ENCODE results near the gene TTC19. TPM values are rescaled to one million over a fixed set of nuclear protein-coding genes. Genes with fewer than 3 reads are reported as not detected.

TTC19 gene, protein sequence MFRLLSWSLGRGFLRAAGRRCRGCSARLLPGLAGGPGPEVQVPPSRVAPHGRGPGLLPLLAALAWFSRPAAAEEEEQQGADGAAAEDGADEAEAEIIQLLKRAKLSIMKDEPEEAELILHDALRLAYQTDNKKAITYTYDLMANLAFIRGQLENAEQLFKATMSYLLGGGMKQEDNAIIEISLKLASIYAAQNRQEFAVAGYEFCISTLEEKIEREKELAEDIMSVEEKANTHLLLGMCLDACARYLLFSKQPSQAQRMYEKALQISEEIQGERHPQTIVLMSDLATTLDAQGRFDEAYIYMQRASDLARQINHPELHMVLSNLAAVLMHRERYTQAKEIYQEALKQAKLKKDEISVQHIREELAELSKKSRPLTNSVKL
- 100 to 1,000 TPM in 1 of 9 donors, 10 to 100 TPM in 8; 46.0 to 152 (median 52.2) TPM for total RNA-seq
- 10 to 100 TPM; 20.6 to 62.3 (median 21.5) TPM for polyA plus RNA-seq
- long read RNA-seq, donor 1, transcript TTC19-201 (10 exons, 3,002 nt), result major isoform, 15 of 20 reads
- long read RNA-seq, donor 1, partial matches to known transcripts, result 0 of 20 reads
- long read RNA-seq, donor 1, other reads (novel, unspliced or antisense), result 0 of 20 reads
- long read RNA-seq, donor 2, transcript TTC19-201 (10 exons, 3,002 nt), result major isoform, 8 of 12 reads
- long read RNA-seq, donor 2, partial matches to known transcripts, result 0 of 12 reads
- long read RNA-seq, donor 2, other reads (novel, unspliced or antisense), result 0 of 12 reads
- long read RNA-seq, donor 3, transcript TTC19-201 (10 exons, 3,002 nt), result major isoform, 9 of 12 reads
- long read RNA-seq, donor 3, partial matches to known transcripts, result 0 of 12 reads
- long read RNA-seq, donor 3, other reads (novel, unspliced or antisense), result 0 of 12 reads
- long read RNA-seq, donor 4, partial matches to known transcripts, result 1 of 8 reads
- long read RNA-seq, donor 4, other reads (novel, unspliced or antisense), result 7 of 8 reads
- long read RNA-seq, donor 5, transcript TTC19-206 (10 exons, 2,591 nt), result minor isoform, 5 of 127 reads
- long read RNA-seq, donor 5, transcript TTC19-201 (10 exons, 3,002 nt), result major isoform, 109 of 127 reads
- long read RNA-seq, donor 5, partial matches to known transcripts, result 8 of 127 reads
- long read RNA-seq, donor 5, other reads (novel, unspliced or antisense), result 5 of 127 reads
- long read RNA-seq, donor 6, partial matches to known transcripts, result 0 of 6 reads
- long read RNA-seq, donor 6, other reads (novel, unspliced or antisense), result 5 of 6 reads
- long read RNA-seq, donor 7, partial matches to known transcripts, result 0 of 6 reads
- long read RNA-seq, donor 7, other reads (novel, unspliced or antisense), result 0 of 6 reads
- long read RNA-seq, donor 8, transcript TTC19-201 (10 exons, 3,002 nt), result major isoform, 15 of 130 reads
- long read RNA-seq, donor 8, partial matches to known transcripts, result 112 of 130 reads
- long read RNA-seq, donor 8, other reads (novel, unspliced or antisense), result 0 of 130 reads
- long read RNA-seq, donor 9, transcript TTC19-201 (10 exons, 3,002 nt), result major isoform, 8 of 67 reads
- long read RNA-seq, donor 9, partial matches to known transcripts, result 56 of 67 reads
- long read RNA-seq, donor 9, other reads (novel, unspliced or antisense), result 0 of 67 reads
- long read RNA-seq, donor 10, transcript TTC19-201 (10 exons, 3,002 nt), result major isoform, 6 of 6 reads
- long read RNA-seq, donor 10, partial matches to known transcripts, result 0 of 6 reads
- long read RNA-seq, donor 10, other reads (novel, unspliced or antisense), result 0 of 6 reads

DNA sequence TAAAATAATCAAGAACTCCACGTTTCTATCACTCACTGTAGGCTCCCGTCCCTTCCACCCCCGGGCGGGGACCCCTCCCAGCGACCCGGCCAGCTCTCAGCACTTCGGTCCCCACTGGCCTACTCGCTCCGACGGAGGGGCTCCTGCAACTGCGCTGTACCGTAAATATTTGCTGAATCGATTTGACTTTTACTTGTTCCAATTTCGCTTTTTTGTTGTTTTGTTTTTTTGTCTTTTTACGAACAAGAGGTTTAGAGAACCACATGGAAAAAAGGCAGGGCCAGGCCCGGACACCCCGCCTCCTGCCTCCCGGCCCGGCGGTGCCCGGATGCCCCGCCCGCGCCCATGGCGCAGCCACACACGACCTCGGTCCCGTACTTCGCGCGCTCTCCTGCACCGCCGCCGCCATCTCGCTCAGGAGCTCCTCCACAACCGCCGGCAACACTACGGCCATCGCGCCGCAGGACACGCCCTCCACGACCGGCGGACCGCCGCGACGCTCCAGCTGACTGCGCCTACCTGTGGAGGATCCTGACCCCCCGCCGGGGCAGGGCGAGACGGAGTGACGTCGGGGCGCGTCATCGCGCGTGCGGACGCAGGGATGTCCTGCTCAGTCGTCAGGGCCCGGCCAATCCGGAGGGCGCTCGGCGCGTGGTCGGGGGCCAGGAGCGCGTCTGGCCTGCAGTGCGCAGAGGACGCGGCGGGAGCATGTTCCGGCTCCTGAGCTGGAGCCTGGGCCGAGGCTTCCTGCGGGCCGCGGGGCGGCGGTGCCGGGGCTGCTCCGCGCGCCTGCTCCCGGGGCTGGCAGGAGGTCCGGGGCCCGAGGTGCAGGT, at the start of gene TTC19, which contains the start of gene ZSWIM7:
TSS of gene TTC19 (plus strand) at position 684 of the 833 bp plus-strand sequence. CDS start at position 709, 25 bp downstream.
TSS of gene ZSWIM7 (minus strand) at position 564 of the 833 bp plus-strand sequence. CDS start at position 454, 110 bp downstream.
- peaks cover 0 to 29% of the 10 kb centered on the region in 2 donors for H3K36me3 ChIP-seq (replicated peaks in 1 of 2)
- intact Hi-C loops (cut with DNase I), result loop anchor here in 1 of 2 donors (10.0 kb wide), 2 partner anchors 55 to 175 kb away; partner anchors contain the start of gene ADORA2B
- 0 to 1% (median 1%) methylated on average over 39 to 91 of the region's 91 CpGs for WGBS, 4 donors

DNA sequence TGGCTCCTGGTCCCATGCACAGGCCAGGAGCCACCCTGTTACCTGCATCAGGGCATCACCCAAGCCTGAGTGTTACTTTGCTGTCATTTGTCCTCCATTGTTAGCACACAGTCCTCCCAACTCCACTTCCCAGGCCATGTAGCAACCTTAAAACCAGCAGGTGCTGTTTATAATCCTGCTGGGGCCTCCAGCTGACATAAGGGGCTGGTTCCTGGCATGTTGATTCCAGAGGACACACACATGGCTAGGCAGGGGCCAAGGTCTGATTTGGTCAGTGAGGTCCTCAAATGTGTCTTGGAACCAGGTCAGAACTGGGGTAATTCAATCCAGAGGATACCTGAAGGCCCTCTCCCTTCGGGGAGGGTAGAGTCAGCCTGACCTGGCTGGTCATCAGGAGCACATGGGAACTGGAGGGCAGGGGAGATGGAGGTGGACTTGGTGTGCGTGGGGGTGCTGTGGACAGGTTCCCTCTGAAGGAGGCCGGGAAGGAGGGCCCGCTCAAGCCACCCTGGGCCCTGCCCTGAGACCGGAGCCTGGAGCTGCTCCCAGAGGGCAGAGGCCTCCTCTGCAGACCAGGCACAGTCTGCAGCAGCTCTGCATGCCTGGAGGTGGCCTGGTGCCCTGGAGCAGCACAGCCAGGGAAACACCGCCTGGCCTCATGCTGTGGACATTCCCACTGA, 48.1 kb upstream of the TTC19 start:
- no peak for TF ChIP-seq POLR2A (IDR thresholded peaks at IDR 0.05)
- TF ChIP-seq, protein P1, sequence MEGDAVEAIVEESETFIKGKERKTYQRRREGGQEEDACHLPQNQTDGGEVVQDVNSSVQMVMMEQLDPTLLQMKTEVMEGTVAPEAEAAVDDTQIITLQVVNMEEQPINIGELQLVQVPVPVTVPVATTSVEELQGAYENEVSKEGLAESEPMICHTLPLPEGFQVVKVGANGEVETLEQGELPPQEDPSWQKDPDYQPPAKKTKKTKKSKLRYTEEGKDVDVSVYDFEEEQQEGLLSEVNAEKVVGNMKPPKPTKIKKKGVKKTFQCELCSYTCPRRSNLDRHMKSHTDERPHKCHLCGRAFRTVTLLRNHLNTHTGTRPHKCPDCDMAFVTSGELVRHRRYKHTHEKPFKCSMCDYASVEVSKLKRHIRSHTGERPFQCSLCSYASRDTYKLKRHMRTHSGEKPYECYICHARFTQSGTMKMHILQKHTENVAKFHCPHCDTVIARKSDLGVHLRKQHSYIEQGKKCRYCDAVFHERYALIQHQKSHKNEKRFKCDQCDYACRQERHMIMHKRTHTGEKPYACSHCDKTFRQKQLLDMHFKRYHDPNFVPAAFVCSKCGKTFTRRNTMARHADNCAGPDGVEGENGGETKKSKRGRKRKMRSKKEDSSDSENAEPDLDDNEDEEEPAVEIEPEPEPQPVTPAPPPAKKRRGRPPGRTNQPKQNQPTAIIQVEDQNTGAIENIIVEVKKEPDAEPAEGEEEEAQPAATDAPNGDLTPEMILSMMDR (IDR thresholded peaks at IDR 0.05), result no peak
- Histone ChIP-seq H3K36me3 (replicated peaks in 1 of 2) (no peaks in the 10 kb centered on the region), H3K4me1 (replicated peaks in 1 of 2) (no peaks in the 10 kb centered on the region), H3K27me3 (no peaks in the 10 kb centered on the region), H3K27ac (no peak overlapping the region), H3K9me3 (replicated peaks in 1 of 3) (no peaks in the 10 kb centered on the region), H3K4me3 (no peak overlapping the region)
- intact Hi-C loops (cut with DNase I), result no loop called here
- 94 to 100% (median 96%) methylated on average over 6 of the region's 6 CpGs for WGBS, 4 donors
- DNase-seq, result no peak

More for the DNA sequence above, at the start of gene TTC19, which contains the start of gene ZSWIM7:
- TF ChIP-seq, protein P1 (IDR thresholded peaks at IDR 0.05), result peak in 1 of 6 experiments; percentile 18
- peak; percentile 98 to 99 for TF ChIP-seq POLR2A (IDR thresholded peaks at IDR 0.05)
- Histone ChIP-seq H3K9me3 (replicated peaks in 1 of 3) (no peaks in the 10 kb centered on the region), H3K27me3 (no peaks in the 10 kb centered on the region), H3K4me3 (peak within 1 kb of the TSS; percentile 27 to 84 (median 70)), H3K27ac (peak within 1 kb of the TSS; percentile 96 to 99 (median 98)), H3K4me1 (replicated peaks in 1 of 2) (peaks cover 13 to 20% of the 10 kb centered on the region in 2 donors)
- DNase-seq, result peak; percentile 97 to 99 (median 98)

Data from adrenal gland (tissue), 19 donors.